Astrocyte of the hippocampus (primary cell): Measurements from ENCODE around the gene PLXDC2.

Experiments
- DNase-seq: peaks from one replicate; pipeline ENCODE4 v3.0.0; 2011; ENCODE audit warnings: low read depth, low spot score

Gene PLXDC2

DNA sequence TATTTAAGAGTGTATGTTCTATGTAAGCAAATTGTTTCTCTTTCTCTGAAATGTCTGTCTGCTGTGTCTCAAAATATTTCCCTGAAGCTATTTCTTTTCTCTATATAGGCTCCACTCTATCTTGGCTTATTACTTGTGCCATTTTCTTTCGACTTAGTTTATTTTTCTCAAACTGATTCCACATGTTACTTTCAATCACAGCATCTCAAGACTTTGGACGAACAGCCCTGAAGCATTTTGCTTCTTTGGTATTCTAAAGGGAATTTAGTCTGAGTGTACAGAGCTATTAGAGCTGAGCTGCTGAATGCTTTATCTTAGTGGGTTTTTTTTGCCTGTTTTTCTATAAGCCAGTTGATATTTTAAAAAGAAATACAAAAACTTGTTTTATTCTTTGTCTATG, 95.7 kb downstream of the PLXDC2 start:
- DNase-seq, result no peak

DNA sequence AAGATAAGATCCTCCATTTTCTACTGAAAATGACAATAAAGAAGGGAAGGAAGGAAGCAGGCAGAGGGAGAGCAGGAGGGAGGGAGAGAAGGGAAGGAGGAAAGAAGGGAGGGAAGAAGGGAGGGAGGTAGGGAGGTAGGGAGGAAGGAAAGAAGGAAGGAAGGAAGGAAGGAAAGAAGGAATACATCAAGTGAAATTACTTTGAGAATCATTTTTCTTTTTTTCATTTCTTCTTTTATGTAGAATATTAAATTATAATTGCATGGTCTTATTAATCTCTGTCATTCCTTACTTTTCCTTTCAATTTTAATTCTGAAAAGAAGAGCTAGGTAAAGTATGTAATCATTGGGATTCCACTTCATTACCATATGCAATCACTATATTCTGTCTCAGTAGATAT, 97.8 kb downstream of the PLXDC2 start:
- no peak for DNase-seq

DNA sequence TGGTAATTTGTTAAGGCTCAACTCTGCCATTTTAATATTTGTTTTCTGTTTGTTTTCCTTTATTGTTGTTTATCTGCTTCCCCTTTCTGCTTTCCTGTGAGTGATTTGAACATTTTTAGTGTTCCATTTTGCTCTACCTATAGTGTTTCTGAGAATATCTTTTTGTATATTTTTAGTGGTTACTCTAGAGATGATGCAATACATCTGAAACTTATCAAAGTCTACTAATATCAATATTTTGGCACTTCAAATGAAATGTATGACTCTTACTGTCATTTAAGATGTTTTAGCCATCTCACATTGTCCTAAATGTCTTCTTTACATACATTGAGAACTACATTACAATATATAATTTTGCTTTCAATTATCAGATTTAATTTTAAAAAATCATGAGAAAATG, 98.9 kb downstream of the PLXDC2 start:
- DNase-seq, result no peak

DNA sequence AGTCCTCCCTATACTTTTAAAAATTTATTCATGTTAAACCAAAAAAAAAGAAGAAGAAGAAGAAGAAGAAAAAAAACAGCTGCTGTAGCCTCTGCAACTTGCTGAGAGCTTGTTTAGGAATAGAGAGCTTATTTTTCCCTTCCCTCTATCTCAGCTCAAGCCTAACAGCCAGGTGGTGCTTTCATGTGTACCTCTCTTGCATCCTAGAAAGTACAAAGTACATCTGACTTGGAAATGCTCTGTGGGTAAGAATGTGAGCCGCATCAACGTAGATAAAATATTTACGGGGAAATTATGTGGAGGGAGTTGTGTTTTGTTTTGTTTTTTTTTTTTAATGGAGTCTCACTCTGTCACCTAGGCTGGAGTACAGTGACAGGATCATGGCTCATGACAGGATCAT, 99.6 kb downstream of the PLXDC2 start:
- DNase-seq, result no peak

DNA sequence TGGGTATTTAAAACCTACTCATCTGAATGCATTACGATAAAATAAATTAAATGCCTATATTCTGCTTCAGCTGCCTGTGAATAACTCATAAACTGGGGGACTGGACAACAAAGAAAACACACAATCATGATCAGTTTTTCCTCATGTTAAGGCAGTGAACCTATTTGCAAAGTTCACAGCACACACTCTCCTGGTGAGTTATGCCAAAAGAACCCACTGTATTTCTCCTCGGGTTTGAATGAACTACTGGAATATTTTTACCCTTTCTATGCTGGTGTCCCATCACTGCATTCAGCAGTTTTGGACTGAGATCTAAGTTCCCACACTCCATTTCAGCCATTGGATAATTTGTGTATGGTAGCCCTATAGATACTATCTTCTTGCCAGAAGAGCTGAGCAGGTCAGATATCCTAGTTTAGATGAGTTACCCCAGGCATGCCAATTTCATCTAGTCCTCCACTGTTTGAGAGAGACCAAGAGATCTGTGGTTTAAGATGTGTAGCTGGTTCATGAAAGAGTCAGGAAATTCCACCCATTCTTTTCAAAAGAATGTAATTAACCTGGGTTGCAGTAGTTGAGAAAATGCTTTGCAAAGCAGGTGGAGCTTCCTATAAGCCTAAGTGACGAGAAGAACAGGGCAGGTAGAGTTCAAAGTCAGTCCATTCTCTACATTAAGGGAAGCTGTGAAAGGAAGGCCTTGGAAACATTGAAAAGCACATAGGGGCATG, 101.7 kb downstream of the PLXDC2 start:
- DNase-seq, result peak; percentile 58

DNA sequence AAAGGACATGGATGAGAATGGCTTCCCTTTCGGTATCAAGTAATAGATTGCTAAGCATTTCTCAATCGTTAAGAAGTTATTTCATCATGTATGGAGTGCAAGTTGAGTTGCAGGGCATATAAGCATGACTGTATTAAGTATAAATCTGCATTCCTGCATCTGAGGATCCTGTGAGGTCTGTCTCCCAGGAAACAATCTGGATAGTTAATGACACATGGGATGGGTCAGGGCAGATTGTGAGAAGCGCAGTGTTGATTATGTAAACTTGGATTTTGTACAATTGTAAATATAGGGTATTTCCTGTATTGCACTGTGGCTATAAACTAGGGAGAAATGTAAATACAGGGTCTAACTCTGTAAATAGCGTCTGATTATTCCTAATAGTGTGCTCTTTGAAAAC, 102.6 kb downstream of the PLXDC2 start:
- no peak for DNase-seq

DNA sequence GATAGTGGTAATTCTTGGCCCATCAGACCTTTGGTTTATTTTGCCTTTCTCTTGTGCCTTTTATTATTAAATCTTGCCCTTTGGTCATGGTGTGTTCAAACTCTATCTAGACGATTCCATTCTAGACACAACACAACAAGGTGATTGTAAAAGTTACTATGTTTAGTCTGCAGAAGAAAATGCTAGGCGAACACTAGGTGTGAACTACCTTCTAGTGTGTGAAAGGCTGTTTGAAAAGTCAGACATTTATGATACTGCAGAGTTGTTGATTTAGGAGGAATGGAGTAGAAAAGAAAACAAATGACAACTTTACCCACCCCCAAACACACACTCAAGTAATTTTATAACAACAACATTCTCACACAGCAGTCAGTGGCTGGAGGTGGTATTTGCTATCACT, 103.4 kb downstream of the PLXDC2 start:
- DNase-seq, result no peak

DNA sequence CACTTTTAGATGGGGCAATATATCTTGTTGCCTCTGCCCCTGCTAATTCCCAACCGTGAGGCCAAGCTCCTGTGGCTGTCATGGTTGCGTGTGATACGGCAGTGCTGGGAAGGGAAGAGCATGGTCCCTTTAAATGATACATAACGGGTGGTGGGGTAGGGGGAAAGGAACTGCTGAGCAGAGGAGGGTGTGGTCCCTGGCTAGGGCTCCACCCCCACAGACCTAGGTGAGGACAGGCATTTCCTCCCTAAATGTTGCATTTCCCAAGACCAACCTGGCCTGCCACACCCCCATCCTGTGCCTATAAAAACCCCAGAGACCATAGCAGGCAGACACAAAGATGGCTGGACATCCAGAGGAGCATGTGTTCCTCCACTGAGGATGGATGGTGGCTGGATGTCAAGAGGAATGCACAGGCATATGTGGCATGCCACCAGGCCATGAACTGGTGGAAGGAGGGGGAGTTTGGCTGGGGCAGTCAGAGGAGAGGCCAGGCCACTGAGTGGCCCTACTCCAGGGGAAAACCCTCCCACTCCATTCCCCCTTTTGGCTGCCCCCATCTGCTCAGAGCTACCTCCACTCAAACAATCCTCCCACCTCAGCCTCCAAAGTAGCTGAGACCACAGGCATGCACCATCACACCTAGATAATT, 104.0 kb downstream of the PLXDC2 start:
- DNase-seq, result no peak

DNA sequence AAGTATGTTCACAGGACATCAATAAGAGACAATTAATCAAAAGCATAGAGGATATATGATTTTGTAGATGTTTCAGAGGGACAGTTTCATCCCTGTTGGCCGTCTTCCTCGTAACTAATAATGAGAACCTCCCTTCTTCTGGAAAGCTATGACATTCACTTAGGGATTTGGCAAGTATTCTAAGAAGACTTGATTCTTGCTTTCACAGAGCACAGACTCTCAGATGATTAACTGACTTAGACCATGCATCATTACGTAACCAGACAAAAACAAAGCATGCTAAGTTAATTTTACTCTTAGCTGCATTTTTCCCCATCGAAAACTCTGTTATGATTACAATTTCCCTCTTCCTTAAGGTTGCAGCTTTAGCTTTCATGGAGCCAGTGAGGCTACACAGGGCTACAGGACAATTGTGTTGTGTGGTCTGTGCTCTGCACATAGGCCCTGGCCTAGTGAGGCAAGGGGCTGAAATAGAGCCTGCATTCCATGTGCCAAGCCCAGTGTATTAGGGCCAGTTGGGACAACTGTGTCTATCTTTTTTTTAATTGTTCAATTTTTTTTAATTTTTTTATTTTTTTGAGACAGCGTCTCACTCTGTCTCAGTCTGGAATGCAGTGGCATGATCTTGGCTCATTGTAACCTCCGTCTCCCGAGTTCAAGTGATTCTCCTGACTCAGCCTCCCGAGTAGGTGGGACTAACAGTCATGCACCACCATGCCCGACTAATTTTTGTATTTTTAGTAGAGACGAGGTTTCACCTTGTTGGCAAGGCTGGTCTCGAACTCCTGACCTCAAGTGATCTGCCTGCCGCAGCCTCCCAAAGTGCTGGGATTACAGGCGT, 105.3 kb downstream of the PLXDC2 start:
- peak; percentile 51 for DNase-seq

DNA sequence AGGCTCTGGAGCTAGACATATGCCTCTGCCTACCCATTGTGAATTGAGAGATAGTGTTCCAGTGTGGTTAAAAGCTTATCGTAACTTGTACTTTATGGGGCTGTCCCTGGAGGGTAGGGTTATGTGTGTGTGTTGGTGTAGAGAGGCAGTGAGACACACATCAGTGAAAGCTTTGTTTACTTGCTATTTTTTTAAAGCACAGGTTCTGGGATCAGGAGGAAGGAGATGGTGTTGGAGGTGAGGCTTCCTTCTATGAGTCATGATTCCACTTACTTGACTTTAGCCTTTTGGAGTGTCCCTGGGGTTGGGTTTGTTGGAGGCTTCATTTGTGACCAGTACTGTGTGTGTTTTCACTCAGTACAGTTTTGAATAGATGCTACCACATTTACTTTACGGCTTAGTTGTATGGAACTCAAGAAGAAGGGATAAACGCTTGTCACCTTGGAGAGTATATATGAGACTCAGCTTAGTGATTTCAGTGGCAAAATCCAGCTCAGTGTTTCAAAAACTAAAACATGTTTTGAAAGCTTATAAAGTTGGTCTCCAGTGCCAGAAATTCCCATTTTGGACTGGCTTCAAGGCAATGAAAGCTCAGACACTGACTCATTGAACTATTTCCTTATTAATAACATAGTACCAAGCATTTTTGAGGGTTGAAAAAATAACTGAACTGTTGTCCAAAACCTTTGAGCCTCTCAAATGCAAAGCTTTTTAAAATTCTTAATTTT, 106.2 kb downstream of the PLXDC2 start:
- DNase-seq, result peak; percentile 89

DNA sequence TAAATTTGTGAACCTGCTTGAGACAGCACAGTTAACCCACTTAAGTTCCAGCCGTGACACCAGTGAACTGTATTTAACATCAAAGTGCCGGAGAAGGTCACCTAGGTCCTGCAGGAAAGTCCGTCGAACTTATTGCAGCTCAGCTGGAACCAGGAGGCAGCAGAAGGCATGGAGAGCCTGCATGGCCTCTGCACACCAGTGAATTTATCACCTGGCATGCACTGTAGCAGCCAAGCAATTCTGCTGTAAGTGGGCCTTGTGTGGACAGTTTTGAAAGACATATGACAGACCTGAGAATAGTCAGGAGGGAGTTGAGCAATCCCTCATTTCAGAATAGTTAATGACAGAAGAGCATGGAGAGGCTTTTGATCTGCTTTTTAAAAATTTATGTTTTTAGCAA, 108.8 kb downstream of the PLXDC2 start:
- no peak for DNase-seq

DNA sequence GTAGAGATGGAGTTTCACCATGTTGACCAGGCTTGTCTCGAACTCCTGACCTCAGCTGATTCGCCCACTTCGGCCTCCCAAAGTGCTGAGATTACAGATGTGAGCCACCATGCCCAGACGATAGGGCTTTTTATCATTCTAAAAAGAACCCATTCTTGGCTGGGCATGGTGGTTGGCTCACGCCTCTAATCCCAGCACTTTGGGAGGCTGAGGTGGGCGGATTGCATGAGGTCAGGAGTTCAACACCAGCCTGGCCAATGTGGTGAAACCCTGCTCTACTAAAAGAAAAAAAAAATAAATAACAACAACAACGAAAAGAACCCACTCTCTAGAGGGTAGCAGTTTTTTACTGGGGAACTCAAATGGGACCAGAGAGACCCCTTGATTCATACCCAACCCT, 112.7 kb downstream of the PLXDC2 start:
- no peak for DNase-seq

DNA sequence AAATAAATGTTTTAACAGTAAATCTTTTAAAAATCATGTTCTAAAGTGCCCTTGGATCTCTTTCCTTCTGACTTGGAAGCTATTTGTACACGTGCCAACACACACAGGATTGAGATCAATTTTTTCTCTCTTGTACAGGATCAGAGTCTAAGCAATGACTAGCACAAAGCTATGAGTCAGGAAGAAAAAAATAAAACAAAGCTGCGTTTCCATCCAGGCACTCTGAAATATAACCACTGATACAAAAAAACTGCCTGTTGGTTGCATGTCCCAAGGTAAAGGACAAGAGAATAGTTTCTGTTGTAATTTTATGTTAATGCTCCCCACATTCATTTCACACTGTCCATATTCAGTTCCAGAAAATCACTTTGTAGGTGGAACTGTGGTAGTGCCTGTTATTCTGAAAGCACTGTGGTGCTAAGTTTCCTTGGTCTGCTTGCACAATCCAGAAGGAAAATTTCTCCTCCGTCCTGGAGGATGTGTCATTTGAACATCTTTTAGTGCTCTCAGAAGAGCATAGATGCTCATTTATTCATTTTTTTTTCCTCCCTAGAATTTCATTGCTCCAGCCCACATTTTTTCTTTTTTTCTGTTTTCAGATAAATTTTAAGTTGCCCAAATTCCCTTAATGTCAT, 113.4 kb downstream of the PLXDC2 start:
- peak; percentile 74 for DNase-seq

DNA sequence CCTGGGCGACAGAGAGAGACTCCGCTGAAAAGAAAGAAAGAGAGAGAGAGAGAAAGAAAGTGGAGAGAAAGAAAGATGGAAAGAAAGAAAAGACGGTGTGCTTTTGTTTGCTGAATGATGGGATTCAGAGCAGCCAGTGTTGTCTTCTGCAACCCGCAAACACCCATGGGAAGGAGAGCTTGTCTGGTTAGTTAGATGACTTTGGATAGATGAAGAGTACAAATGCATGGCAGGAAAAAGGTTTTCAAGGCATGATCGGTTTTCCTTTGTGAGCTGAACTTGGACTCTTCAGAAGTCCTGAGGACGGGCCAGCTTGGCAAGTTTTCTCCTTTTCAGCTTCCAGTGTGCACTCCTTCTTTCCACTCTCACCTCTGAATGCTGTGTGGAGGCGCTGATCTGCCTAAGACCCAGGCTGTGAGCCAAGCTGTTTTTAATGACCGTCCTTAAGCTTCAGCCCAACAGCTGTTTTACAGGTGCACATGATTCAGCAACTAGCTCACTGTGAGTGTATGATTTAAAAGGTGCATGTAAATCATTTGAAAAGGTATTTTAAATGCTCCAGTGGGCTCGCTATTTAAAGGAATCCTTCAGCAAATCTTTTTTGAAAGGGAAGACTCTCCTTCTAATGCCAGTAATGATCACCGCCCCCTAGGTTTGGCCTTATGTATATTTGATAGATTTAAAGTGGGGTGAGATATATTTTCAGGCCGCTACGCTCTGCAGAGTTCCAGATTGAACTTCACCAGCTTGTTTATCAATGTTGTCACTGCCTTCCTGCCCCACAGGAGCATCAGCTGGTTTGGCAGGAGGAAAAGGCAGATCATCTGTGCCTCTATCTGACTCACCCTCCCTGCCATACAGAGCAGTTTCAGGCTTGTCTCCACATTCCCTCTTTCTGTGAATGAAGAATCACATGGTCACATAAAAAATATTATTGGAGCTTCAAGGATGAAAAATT, 115.0 kb downstream of the PLXDC2 start:
- DNase-seq, result peak; percentile 41

DNA sequence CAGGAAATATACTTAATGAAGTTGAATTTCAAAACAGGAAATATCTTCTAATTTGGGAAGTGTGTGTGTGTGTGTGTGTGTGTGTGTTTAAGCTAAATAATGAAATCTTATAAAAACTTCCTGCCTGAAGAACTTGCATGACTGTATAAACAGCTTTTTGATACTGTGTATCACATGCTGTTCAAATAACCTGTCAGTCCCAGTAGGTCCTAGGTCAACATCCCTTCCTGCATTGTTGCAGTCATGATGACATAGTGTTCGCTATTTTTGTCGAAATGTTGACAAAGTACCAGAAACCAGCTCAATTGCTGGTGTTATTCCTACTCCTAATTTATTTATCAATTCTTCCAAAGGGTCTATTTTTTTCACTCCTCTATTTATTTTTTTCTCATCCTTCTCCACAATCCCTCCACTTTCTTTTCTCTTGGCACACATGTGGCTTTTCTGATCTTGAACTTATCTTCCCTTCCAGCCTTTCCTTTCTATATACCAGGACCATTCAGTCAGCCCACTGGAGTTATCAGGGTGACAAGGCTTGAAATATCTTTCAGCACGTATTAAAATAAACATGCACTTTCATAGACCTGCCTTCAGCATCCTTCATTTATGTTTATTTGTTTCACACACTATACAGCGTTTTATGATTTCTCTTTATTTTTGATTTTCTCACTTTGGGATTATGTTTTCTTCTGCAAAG, 115.8 kb downstream of the PLXDC2 start:
- no peak for DNase-seq

DNA sequence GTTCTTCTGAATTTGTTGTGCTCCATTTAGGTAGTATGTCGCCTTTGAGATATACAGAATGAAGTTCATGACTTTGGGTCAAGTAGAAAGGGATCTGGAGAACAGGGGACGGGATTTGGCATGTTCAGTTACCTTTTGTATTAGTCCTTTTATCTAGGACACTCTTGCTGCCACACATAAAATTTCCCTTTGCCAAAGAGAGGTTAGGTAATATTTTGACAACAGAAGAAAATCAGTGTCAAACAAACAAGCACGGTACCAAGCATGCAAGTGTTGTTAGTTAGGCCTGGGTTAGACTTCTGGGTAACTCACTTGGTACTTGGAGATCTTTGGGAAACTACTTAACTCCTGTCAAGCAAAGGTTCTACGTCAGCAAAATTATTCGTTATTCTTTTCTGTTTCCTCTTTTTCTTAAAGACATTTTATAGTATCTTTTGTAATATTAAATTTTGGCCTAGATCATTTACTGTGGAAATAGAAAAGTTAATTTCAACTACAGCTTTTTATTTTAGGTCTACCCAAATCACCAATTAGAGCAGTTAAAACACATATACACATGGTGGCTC, 116.7 kb downstream of the PLXDC2 start:
- DNase-seq, result no peak

DNA sequence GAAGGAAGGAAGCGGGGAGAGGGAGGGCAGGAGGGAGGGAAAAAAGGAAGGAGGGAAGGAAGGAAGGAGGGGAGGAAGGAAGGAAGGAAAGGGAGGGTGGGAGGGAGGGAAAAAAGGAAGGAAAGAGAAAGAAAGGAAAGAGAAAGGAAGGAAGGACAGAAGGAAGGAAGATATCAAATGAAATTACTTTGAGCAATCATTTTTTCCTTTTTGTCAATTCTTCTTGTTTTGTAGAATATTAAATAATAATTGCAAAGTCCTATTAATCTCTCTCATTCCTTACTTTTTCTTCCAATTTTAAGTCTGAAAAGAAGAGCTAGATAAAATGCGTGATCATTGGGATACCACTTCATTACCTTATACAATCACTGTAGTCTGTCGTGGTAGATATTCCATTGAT, 117.5 kb downstream of the PLXDC2 start:
- no peak for DNase-seq

DNA sequence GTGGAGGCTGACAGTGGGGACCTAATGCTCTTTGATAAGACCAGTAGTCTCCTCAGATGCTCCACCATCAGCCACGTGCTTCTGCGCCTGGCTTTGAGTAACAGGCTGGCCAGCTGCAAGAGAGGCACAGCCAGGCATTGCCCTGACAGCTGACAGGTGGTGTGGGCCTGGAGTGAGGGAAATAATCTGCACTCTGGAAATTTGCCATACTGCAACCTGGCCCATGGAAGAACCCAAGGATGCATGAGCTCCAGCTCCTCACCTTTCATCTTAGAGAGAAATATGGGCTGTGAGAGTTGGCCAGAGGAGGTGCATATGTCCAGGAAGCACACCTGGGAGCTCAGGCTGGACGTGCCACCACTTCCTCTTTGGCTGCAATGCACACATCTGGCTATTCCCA, 118.9 kb downstream of the PLXDC2 start:
- no peak for DNase-seq

DNA sequence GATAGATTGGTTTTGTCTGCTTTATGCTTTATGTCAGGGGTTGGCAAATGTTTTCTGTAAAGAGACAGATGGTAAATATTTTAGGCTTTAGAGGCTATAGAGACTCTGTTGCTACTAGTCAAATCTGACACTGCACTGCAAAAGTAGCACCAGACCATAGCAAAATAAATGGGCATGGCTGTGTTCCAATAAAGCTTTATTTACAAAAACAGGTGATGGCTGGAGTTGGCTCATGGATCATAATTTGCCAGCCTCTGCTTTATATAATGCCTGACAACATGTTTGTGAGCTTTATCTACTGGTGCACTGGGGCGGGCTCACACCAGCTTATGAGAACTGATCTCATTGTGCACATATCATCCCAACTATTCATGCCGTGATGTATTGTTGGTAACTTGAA, 120.1 kb downstream of the PLXDC2 start:
- no peak for DNase-seq
